Prostate gland (tissue), 2 donors: ENCODE data around the gene UNC5A.

Experiments
- POLR2A ChIP-seq: fragments of 450-650 bp; IDR thresholded peaks from one replicate; pipeline ENCODE4 v1.6.1; 2016; ENCODE audit warnings: antibody characterized with exemption, mild to moderate bottlenecking
- POLR2AphosphoS5 ChIP-seq: sonication (generic); formaldehyde crosslinking; IDR thresholded peaks from one replicate; pipeline ENCODE4 v1.6.1; 2017; ENCODE audit warnings: antibody characterized with exemption
- TF ChIP-seq, protein P1 (sequence below), 4 experiments: fragments of 200-600 bp in 2 of 4; fragments of 450-650 bp in 2 of 4; sonication (generic) in 2 of 4; IDR thresholded peaks; 1 replicate in 3 of 4; 2 replicates in 1 of 4; pipeline ENCODE4 v1.5.1; 2016 to 2019; ENCODE audit warnings: antibody characterized with exemption in 4 of 4, mild to moderate bottlenecking in 2 of 4, moderate library complexity in 2 of 4

DNA sequence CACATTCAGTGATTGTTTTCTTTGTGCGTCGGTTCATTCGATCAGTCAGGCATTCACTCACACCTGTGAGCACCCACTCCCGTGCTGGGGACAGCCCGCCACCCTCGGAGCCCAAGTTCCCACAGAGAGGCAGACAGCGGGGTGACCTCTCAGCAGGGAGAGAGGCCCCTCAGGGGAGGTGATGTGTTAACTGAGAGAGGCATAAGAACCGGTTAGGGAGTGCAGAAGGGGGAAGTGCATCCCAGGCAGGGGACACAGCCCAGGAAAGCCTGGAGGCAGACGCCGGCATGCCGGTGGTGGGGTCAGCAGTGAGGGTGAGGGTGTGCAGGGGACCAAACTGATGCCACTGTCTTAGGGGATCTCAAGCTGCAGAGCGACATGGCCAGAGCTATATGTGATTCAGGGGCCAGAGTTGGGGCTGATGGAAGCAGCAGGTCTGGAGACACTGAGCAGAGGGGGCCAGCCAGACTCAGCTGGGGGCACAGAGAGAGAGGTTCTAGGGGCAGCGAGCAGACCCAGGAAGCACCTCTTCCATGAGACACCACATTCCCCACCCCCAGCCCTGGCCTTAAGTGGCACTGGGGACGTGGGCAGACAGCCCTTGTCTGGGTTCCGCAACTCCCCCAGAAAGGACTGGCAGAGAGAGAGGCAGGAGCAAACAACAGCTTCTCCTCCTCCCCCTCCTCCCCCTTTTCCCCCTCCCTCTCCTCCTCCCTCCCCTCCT is 52.8 kb downstream of the UNC5A start:
- TF ChIP-seq, protein P1, sequence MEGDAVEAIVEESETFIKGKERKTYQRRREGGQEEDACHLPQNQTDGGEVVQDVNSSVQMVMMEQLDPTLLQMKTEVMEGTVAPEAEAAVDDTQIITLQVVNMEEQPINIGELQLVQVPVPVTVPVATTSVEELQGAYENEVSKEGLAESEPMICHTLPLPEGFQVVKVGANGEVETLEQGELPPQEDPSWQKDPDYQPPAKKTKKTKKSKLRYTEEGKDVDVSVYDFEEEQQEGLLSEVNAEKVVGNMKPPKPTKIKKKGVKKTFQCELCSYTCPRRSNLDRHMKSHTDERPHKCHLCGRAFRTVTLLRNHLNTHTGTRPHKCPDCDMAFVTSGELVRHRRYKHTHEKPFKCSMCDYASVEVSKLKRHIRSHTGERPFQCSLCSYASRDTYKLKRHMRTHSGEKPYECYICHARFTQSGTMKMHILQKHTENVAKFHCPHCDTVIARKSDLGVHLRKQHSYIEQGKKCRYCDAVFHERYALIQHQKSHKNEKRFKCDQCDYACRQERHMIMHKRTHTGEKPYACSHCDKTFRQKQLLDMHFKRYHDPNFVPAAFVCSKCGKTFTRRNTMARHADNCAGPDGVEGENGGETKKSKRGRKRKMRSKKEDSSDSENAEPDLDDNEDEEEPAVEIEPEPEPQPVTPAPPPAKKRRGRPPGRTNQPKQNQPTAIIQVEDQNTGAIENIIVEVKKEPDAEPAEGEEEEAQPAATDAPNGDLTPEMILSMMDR (IDR thresholded peaks at IDR 0.05), result no peak
- TF ChIP-seq POLR2A (no peak), POLR2AphosphoS5 (no peak)
